Skeletal muscle cell (primary cell): ENCODE results near the gene FGF11.

Source experiments
- DNase-seq: peaks from one replicate; pipeline ENCODE4 v3.0.0-alpha.2; 2010; ENCODE audit warnings: low read depth
- H3K4me3 ChIP-seq: 2 replicates; pipeline ENCODE4 v1.5.1; 2011; ENCODE audit warnings: low read depth, mild to moderate bottlenecking, control low read depth, low read length, moderate library complexity

The FGF11 gene

GRCh38 chr17:7491583-7491982, 52.3 kb downstream of the FGF11 start:
- H3K4me3 ChIP-seq = no peak overlapping the region
- DNase-seq = no peak

DNA sequence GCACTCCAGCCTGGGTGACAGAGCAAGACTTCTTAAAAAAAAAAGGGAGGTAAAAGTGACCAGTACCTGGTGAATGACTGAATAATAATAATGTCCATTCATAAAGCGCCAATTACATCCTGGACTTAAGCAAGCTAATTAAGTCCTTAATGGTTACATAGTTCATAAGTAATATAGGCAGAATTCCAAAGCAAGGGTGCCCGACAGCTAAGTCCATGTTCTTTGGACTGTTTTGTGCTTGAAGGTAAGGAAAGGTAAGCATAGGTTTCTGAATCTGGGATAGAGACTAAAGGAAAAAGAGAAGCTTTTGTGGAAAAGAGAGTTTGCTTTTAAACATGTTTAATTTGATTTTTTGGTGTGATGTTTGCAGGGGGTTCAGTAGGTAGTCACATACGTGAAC, 54.6 kb downstream of the FGF11 start:
- DNase-seq = no peak
- no peak overlapping the region for H3K4me3 ChIP-seq
